Coronary artery (tissue), 2 donors: ENCODE measurements around the gene COA1.

ENCODE experiments used
- DNase-seq: peaks from one replicate; pipeline ENCODE4 v3.0.0-alpha.2; 2017; ENCODE audit warnings: low spot score
- H3K27ac ChIP-seq, 2 donors: fragments of 200-600 bp; sonication (generic); one replicate each; pipeline ENCODE4 v1.5.1; 2016 to 2019
- H3K4me3 ChIP-seq: fragments of 200-600 bp; sonication (generic); 2 replicates; pipeline ENCODE4 v1.5.1; 2016; ENCODE audit warnings: mild to moderate bottlenecking, moderate library complexity
- TF ChIP-seq, protein P1 (sequence below): fragments of 200-600 bp; sonication (generic); IDR thresholded peaks from one replicate; pipeline ENCODE4 v1.5.1; 2019; ENCODE audit warnings: antibody characterized with exemption

COA1 gene

DNA sequence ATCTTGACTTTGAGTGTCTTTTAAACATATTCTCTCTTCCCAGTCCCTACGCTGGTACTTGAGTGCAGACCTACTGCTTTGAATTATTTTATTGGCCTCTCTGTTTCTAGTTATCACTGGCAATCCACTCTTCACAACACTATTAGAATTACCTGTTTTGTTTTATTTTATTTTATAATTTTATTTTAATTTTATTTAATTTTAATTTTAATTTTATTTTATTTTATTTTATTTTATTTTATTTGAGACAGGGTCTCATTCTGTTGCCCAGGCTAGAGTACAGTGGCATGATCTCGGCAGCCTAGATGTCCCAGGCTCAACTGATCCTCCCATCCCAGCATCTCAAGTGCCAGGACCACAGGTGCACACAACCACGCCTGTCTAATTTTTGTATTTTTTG lies 139.6 kb downstream of the COA1 start:
- TF ChIP-seq, protein P1, sequence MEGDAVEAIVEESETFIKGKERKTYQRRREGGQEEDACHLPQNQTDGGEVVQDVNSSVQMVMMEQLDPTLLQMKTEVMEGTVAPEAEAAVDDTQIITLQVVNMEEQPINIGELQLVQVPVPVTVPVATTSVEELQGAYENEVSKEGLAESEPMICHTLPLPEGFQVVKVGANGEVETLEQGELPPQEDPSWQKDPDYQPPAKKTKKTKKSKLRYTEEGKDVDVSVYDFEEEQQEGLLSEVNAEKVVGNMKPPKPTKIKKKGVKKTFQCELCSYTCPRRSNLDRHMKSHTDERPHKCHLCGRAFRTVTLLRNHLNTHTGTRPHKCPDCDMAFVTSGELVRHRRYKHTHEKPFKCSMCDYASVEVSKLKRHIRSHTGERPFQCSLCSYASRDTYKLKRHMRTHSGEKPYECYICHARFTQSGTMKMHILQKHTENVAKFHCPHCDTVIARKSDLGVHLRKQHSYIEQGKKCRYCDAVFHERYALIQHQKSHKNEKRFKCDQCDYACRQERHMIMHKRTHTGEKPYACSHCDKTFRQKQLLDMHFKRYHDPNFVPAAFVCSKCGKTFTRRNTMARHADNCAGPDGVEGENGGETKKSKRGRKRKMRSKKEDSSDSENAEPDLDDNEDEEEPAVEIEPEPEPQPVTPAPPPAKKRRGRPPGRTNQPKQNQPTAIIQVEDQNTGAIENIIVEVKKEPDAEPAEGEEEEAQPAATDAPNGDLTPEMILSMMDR = no peak
- DNase-seq = no peak
- Histone ChIP-seq H3K4me3 (no peak overlapping the region), H3K27ac (no peak overlapping the region)
